ENCODE data around the gene ARMH3. TPM values are rescaled to one million over a fixed set of nuclear protein-coding genes. Genes with fewer than 3 reads are reported as not detected.

ARMH3 gene
- total RNA-seq (2014; rRNA removed; shearing (Covaris generic)), result 5.7 and 7.9 TPM in 2 replicates
- 19.3 and 24.3 TPM in 2 replicates for total RNA-seq (2022)
- Bru-seq, nascent RNA, result percentile 71 among the genes with signal in this experiment
- percentile 71 among the genes with signal in this experiment for BruChase-seq, experiment 1, labeled RNA remaining after a 6-hour chase
- percentile 65 among the genes with signal in this experiment for BruChase-seq, experiment 2, labeled RNA remaining after a 2-hour chase
- long read RNA-seq, full-length matches to known transcripts, result 9 of 27 reads
- long read RNA-seq, partial matches to known transcripts, result 2 of 27 reads
- long read RNA-seq, other reads (novel, unspliced or antisense), result 16 of 27 reads

- Histone ChIP-seq H3K4me1 (ENCODE audit: insufficient read depth, low read length, poor library complexity, severe bottlenecking) (peaks cover 30% of the 10 kb centered on the region), H3K27ac (ENCODE audit: low read depth, low read length, poor library complexity, severe bottlenecking) (peak within 1 kb of the TSS; percentile 30), H2AFZ (ENCODE audit: low read length) (peak within 1 kb of the TSS; percentile 92), H3K4me3 (ENCODE audit: low read depth, low read length, poor library complexity, severe bottlenecking) (peak within 1 kb of the TSS; percentile 86), H3K4me2 (ENCODE audit: low read length) (peak within 1 kb of the TSS; percentile 62), H3K9me2 (ENCODE audit: insufficient read depth, low read length) (no peaks in the 10 kb centered on the region), H3K9me3 (ENCODE audit: low read length) (no peaks in the 10 kb centered on the region), H4K20me1 (ENCODE audit: insufficient read depth, low read length) (no peaks in the 10 kb centered on the region), H3K36me3 (ENCODE audit: insufficient read depth, low read length) (no peaks in the 10 kb centered on the region), H3K79me2 (ENCODE audit: insufficient read depth, low read depth, low read length) (peaks cover 44% of the 10 kb centered on the region; the same call in 1 of the 2 replicates)
- peak; percentile 98 for DNase-seq (ENCODE audit: low spot score)
- BruUV-seq (replicated peaks), result no TSS peak
- CTCF ChIA-PET (ENCODE audit: unreplicated experiment), result interaction anchor here (0.7 kb wide), 1 partner anchor 25 kb away, joined by 3 read pairs; no protein-coding TSS in a partner anchor
- intact Hi-C loops (cut with micrococcal nuclease; ENCODE audit: unreplicated experiment), result loop anchor here (1.0 kb wide), 1 partner anchor 9 kb away; the partner anchor contains the start of gene HPS6
- TF ChIP-seq EZH2phosphoT487 (IDR thresholded peaks at IDR 0.05; ENCODE audit: borderline replicate concordance, low read depth, low read length), result no peak
- no peak for TF ChIP-seq CTCF (conservative IDR thresholded peaks at IDR 0.05; ENCODE audit: low read length)
- POLR2A ChIA-PET, result interaction anchor here (0.5 to 1.5 kb wide), 8 partner anchors 7 to 1010 kb away, joined by 3 to 7 read pairs (median 4); no protein-coding TSS in a partner anchor
Observed at GRCh38 chr10:102055647-102056419, at the start of gene ARMH3. Gene ARMH3 (minus strand): TSS chr10:102056173. CDS start chr10:102040114, 16,059 bp downstream.

DNA sequence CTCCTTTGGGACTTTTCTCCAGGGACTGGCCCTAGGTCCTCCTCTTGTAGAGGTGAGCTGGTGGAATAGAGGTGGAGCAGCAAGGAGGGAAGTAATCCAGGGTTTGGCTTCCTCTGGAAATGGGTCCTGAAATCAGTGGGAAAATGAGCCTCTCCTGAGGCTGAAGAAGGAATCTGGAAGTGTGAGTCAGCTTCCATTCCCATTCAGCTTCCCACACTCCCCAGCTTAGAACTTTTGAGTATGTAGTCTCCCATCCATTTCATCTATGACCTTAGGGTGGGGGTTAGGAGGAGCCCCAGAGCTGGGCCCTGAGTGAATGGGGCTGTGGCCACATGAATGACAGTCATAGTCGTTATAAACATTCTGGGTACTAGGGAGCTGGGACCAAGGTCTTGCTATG lies 46.4 kb upstream of the ARMH3 start:
- no TSS peak for BruUV-seq (replicated peaks)
- intact Hi-C loops (cut with micrococcal nuclease; ENCODE audit: unreplicated experiment), result no loop called here

More for the DNA sequence above, 46.4 kb upstream of the ARMH3 start:
- TF ChIP-seq CTCF (conservative IDR thresholded peaks at IDR 0.05; ENCODE audit: low read length), result no peak
- no peak for TF ChIP-seq EZH2phosphoT487 (IDR thresholded peaks at IDR 0.05; ENCODE audit: borderline replicate concordance, low read depth, low read length)
- Histone ChIP-seq H3K9me3 (ENCODE audit: low read length) (no peaks in the 10 kb centered on the region), H3K9me2 (ENCODE audit: insufficient read depth, low read length) (no peaks in the 10 kb centered on the region), H3K4me1 (ENCODE audit: insufficient read depth, low read length, poor library complexity, severe bottlenecking) (no peaks in the 10 kb centered on the region), H4K20me1 (ENCODE audit: insufficient read depth, low read length) (no peaks in the 10 kb centered on the region), H3K79me2 (ENCODE audit: insufficient read depth, low read depth, low read length) (no peaks in the 10 kb centered on the region), H3K36me3 (ENCODE audit: insufficient read depth, low read length) (peaks cover 13% of the 10 kb centered on the region; the same call in 1 of the 2 replicates), H3K27ac (ENCODE audit: low read depth, low read length, poor library complexity, severe bottlenecking) (no peak overlapping the region), H3K4me3 (ENCODE audit: low read depth, low read length, poor library complexity, severe bottlenecking) (no peak overlapping the region), H2AFZ (ENCODE audit: low read length) (no peak overlapping the region), H3K4me2 (ENCODE audit: low read length) (no peak overlapping the region)
- CTCF ChIA-PET (ENCODE audit: unreplicated experiment), result no interaction called here
- POLR2A ChIA-PET, result interaction anchor here (0.7 to 0.8 kb wide), 3 partner anchors 11 to 37 kb away, joined by 3 read pairs; no protein-coding TSS in a partner anchor
- no peak for DNase-seq (ENCODE audit: low spot score)
